Fibroblast of the aortic adventitia (primary cell): ENCODE results near the gene DGLUCY. TPM values are rescaled to one million over a fixed set of nuclear protein-coding genes. Genes with fewer than 3 reads are reported as not detected.
A peak's percentile ranks its signal among the peaks of the same experiment; 100 is the strongest.

Experiments
- DNase-seq: peaks from one replicate; pipeline ENCODE4 v3.0.0-alpha.2; 2010; ENCODE audit warnings: low read depth
- H3K4me3 ChIP-seq: 2 replicates; pipeline ENCODE4 v1.5.1; 2011; ENCODE audit warnings: low read depth, mild to moderate bottlenecking, control low read depth, low read length, moderate library complexity
- total RNA-seq: library from RNA; depleted of rRNA; stranded (reverse); fragments of >200 nt; gene quantifications from 2 replicates; pipeline ENCODE4 v1.2.3, GENCODE V29; 2012; ENCODE audit warnings: low replicate concordance
- TF ChIP-seq, protein P1 (sequence below): IDR thresholded peaks from 2 replicates; pipeline ENCODE4 v1.5.1; 2011; ENCODE audit warnings: mild to moderate bottlenecking, low read length, control low read depth, inconsistent platforms; ENCODE audit not compliant: insufficient read depth

Gene DGLUCY
- total RNA-seq, 1 donor = 42.6 TPM

GRCh38 chr14:91232052-91232451, 118.2 kb downstream of the DGLUCY start:
- H3K4me3 ChIP-seq = no peak overlapping the region
- DNase-seq = no peak
- TF ChIP-seq, protein P1, sequence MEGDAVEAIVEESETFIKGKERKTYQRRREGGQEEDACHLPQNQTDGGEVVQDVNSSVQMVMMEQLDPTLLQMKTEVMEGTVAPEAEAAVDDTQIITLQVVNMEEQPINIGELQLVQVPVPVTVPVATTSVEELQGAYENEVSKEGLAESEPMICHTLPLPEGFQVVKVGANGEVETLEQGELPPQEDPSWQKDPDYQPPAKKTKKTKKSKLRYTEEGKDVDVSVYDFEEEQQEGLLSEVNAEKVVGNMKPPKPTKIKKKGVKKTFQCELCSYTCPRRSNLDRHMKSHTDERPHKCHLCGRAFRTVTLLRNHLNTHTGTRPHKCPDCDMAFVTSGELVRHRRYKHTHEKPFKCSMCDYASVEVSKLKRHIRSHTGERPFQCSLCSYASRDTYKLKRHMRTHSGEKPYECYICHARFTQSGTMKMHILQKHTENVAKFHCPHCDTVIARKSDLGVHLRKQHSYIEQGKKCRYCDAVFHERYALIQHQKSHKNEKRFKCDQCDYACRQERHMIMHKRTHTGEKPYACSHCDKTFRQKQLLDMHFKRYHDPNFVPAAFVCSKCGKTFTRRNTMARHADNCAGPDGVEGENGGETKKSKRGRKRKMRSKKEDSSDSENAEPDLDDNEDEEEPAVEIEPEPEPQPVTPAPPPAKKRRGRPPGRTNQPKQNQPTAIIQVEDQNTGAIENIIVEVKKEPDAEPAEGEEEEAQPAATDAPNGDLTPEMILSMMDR = no peak

DNA sequence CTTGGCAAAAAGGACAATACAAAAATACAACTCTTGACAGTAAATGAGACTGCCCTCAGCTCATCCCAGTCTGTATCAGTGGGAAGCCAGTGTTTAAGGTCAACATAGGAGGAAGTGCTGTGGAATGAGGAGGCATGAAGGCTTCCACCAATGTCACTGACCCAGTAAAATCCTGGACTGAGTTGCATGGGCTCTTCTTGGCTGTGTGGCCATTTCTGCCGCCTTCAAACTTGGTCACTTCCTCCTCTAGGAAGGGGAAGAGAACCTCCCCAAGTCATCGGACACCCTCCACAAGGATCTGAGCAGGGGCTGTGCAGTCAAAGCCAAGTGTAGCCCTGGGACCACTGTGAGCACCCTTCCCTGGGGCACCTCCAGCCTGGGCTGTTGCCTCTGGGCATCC, 118.7 kb downstream of the DGLUCY start:
- no peak overlapping the region for H3K4me3 ChIP-seq
- TF ChIP-seq, protein P1 = no peak
- no peak for DNase-seq

DNA sequence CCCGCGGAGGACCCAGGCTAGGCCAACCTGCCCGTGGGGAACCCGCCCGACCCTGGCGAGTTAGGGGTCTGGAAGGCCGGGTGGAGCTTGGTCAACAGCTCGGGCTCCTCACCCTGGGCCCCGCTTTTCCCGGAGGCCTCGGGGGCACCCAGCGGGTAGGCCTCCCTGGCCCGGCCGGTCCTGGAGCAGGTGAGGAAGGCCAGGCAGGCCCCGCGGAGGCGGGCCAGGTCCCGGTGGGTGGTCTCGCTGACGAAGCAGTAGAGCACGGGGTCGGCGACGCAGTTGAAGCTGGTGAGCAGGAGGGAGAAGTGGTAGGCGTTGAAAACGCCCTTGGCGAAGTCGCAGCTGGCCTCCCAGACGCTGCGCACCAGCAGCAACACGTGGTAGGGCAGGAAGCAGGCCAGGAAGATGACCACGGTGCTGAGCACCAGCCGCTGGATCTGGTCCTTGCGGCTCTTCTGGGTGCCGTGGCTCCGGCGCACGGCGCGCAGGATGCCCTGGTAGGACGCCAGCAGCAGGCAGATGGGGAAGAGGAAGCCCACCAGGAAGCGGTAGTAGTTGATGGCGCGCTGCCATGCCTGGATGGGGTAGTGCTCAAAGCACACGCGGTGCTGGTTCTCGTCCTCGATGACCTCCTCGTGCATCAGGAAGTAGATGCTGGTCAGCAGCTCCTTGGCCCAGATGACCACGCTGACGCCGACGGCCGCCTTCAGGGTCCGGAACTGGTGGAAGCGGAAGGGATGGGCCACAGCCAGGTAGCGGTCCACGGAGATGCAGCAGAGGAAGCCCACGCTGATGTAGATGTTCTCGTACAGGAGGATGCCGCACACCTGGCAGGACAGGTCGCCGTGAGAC, 120.3 kb downstream of the DGLUCY start:
- no peak overlapping the region for H3K4me3 ChIP-seq
- no peak for DNase-seq
- TF ChIP-seq, protein P1 = no peak

GRCh38 chr14:91234791-91235114, 120.9 kb downstream of the DGLUCY start:
- TF ChIP-seq, protein P1 = no peak
- no peak for DNase-seq
- H3K4me3 ChIP-seq = no peak overlapping the region

DNA sequence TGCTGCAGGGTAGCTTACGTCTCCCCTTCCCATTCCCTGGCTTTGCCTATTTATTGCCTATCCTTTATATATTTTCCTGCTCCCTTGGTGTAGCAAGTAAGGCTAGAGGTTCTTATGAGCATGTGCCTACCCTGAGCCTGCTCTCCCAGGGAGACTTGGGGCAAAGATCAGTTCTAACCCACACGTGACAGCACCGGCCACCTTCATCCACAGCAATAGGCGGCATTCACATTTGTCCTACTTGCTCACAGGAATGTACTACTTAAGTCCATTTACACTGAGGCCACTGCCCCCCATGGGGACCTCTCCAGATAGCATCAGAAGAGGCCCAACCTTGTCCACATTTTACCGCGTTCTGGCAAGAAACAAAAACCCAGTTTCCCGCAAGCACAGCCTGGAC, 122.0 kb downstream of the DGLUCY start:
- no peak for DNase-seq
- H3K4me3 ChIP-seq = no peak overlapping the region
- TF ChIP-seq, protein P1 = no peak

GRCh38 chr14:91237219-91237618, 123.3 kb downstream of the DGLUCY start:
- DNase-seq = peak; percentile 46
- TF ChIP-seq, protein P1 = no peak
- no peak overlapping the region for H3K4me3 ChIP-seq

DNA sequence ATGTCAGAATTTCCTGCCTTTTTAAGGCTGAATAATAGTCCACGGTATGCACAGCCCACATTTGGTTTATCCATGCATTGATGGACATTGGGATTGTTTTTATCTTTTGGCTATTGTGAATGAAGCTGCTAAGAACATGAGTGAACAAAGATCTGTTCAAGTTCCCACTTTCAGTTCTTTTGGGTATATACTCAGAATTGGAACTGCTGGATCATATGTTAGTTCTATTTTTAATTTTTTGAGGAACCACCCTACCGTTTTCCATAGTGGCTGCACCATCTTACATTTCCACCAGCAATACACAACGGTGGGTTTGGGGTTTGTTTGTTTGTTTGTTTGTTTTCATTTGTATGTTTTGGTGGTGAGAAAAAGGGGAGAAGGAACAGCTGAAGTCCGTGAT, 124.2 kb downstream of the DGLUCY start:
- TF ChIP-seq, protein P1 = no peak
- no peak overlapping the region for H3K4me3 ChIP-seq
- DNase-seq = no peak
